GM23338 (cell line): ENCODE data around the gene ARHGEF10L. TPM values are rescaled to one million over a fixed set of nuclear protein-coding genes. Genes with fewer than 3 reads are reported as not detected.

Experiments used
- ATAC-seq: fragments of 200-7000 bp; cut with Tn5 transposase; 3 replicates; pipeline ENCODE4 v1.9.1; 2020
- DNase-seq: peaks from one replicate; pipeline ENCODE4 v3.0.0-alpha.2; 2015; ENCODE audit warnings: low spot score
- H2AFZ ChIP-seq: fragments of 200-600 bp; sonication (generic); 2 replicates; pipeline ENCODE4 v1.8.0; 2016; ENCODE audit warnings: antibody characterized with exemption, mild to moderate bottlenecking, moderate library complexity
- H3F3A ChIP-seq: fragments of 200-600 bp; sonication (generic); replicated peaks from 2 replicates; pipeline ENCODE4 v1.8.0; 2017; ENCODE audit warnings: antibody characterized with exemption, mixed run types, low read depth
- H3K27ac ChIP-seq: fragments of 200-600 bp; sonication (generic); 2 replicates; pipeline ENCODE4 v1.6.1; 2016; ENCODE audit warnings: low read depth
- H3K27me3 ChIP-seq: fragments of 200-600 bp; sonication (generic); 2 replicates; pipeline ENCODE4 v1.8.0; 2016; ENCODE audit warnings: mild to moderate bottlenecking, mixed run types, moderate library complexity; ENCODE audit not compliant: insufficient read depth
- H3K36me3 ChIP-seq: fragments of 200-600 bp; sonication (generic); 2 replicates; pipeline ENCODE4 v1.8.0; 2016; ENCODE audit warnings: mild to moderate bottlenecking; ENCODE audit not compliant: insufficient read depth
- H3K4me1 ChIP-seq: fragments of 200-600 bp; sonication (generic); 2 replicates; pipeline ENCODE4 v1.8.0; 2016; ENCODE audit warnings: mild to moderate bottlenecking, moderate library complexity; ENCODE audit not compliant: insufficient read depth
- H3K4me2 ChIP-seq: fragments of 200-600 bp; sonication (generic); 2 replicates; pipeline ENCODE4 v1.7.1; 2017; ENCODE audit warnings: mixed run types
- H3K4me3 ChIP-seq: fragments of 200-600 bp; sonication (generic); 2 replicates; pipeline ENCODE4 v1.6.1; 2016; ENCODE audit warnings: mixed run types
- H3K79me2 ChIP-seq: fragments of 200-600 bp; sonication (generic); replicated peaks from 2 replicates; pipeline ENCODE4 v1.8.0; 2017; ENCODE audit warnings: mild to moderate bottlenecking; ENCODE audit not compliant: insufficient read depth
- H3K9me2 ChIP-seq: fragments of 200-600 bp; sonication (generic); 2 replicates; pipeline ENCODE4 v1.8.0; 2017; ENCODE audit not compliant: insufficient read depth
- H4K20me1 ChIP-seq: fragments of 200-600 bp; sonication (generic); replicated peaks from 2 replicates; pipeline ENCODE4 v1.8.0; 2017; ENCODE audit warnings: mild to moderate bottlenecking; ENCODE audit not compliant: insufficient read depth
- H3K27ac Mint-ChIP-seq: 2 replicates; pipeline ENCODE4 v1.8.0; 2020; ENCODE audit warnings: inconsistent platforms, mild to moderate bottlenecking, moderate library complexity, mixed read lengths
- H3K27me3 Mint-ChIP-seq: 3 replicates; pipeline ENCODE4 v1.8.0; 2022; ENCODE audit warnings: low read depth, mild to moderate bottlenecking, moderate library complexity, mixed read lengths, inconsistent platforms; ENCODE audit not compliant: insufficient read depth, poor library complexity
- H3K36me3 Mint-ChIP-seq: 3 replicates; pipeline ENCODE4 v1.8.0; 2021; ENCODE audit warnings: low read depth, mild to moderate bottlenecking, inconsistent platforms, moderate library complexity, mixed read lengths
- H3K4me1 Mint-ChIP-seq: 3 replicates; pipeline ENCODE4 v1.8.0; 2020; ENCODE audit warnings: mild to moderate bottlenecking, inconsistent platforms, mixed read lengths
- H3K4me3 Mint-ChIP-seq: 3 replicates; pipeline ENCODE4 v1.8.0; 2021; ENCODE audit warnings: moderate library complexity, mild to moderate bottlenecking, inconsistent platforms, mixed read lengths
- H3K9me3 Mint-ChIP-seq: 3 replicates; pipeline ENCODE4 v1.8.0; 2020; ENCODE audit warnings: moderate library complexity, mild to moderate bottlenecking, inconsistent platforms, mixed read lengths
- CTCF ChIP-seq, 2 experiments: fragments of 200-600 bp in 1 of 2; sonication (generic) in 1 of 2; conservative IDR thresholded peaks; 2 replicates each; pipeline versions ENCODE4 v1.5.1 to v1.6.1; 2016 to 2017; ENCODE audit warnings: antibody characterized with exemption in 2 of 2, low read depth in 2 of 2, mild to moderate bottlenecking in 2 of 2, moderate library complexity in 1 of 2
- EZH2 ChIP-seq: fragments of 200-600 bp; sonication (generic); IDR thresholded peaks from one replicate; pipeline ENCODE4 v1.8.0; 2017; ENCODE audit warnings: antibody characterized with exemption, mild to moderate bottlenecking, low read depth; ENCODE audit not compliant: unreplicated experiment
- ZNF462 ChIP-seq: fragments of 250-450 bp; sonication (Bioruptor Pico); IDR thresholded peaks from 2 replicates; pipeline ENCODE4 v1.5.0; 2020; ENCODE audit warnings: mild to moderate bottlenecking, moderate library complexity
- polyA plus RNA-seq: library from polyadenylated mRNA; unstranded; fragments of >200 nt; fragmentation: Nextera tagmentation; extraction: Ambion mirVana; gene quantifications from 2 replicates; pipeline ENCODE4 v1.2.1, GENCODE V29; 2016
- total RNA-seq: library from RNA; depleted of rRNA; stranded (reverse); fragments of >200 nt; shearing (Covaris generic); gene quantifications from 2 replicates; pipeline ENCODE4 v1.2.3, GENCODE V29; 2014

The ARHGEF10L gene
- total and polyA plus RNA-seq, 2 experiments from 2014 or later: 12.1 to 46.8 TPM

- no peak for TF ChIP-seq ZNF462 (CRISPR knock-in tag)
These were observed 185.7 kb downstream of the ARHGEF10L start (continued) for GRCh38 chr1:17725084-17725719.

GRCh38 chr1:17725811-17726582 lies 186.5 kb downstream of the ARHGEF10L start:
- H3K27ac ChIP-seq: no peak overlapping the region
- H3K4me3 ChIP-seq: no peak overlapping the region
- Mint-ChIP-seq H3K9me3 (no peaks in the 10 kb centered on the region; the same call in 2 of the 3 replicates), H3K27ac (no peak overlapping the region), H3K27me3 (no peaks in the 10 kb centered on the region), H3K4me1 (no peaks in the 10 kb centered on the region), H3K36me3 (no peaks in the 10 kb centered on the region), H3K4me3 (no peak overlapping the region)
- no peak for DNase-seq
- H3K4me1 ChIP-seq: no peaks in the 10 kb centered on the region
- no peaks in the 10 kb centered on the region for H3F3A ChIP-seq
- H3K9me2 ChIP-seq: no peaks in the 10 kb centered on the region
- H2AFZ ChIP-seq: no peak overlapping the region
- no peak overlapping the region for H3K4me2 ChIP-seq
- H3K27me3 ChIP-seq: no peaks in the 10 kb centered on the region
- H3K79me2 ChIP-seq: no peaks in the 10 kb centered on the region
- no peak for ATAC-seq
- no peaks in the 10 kb centered on the region for H3K36me3 ChIP-seq
- H4K20me1 ChIP-seq: no peaks in the 10 kb centered on the region
- TF ChIP-seq EZH2 (no peak), CTCF (conservative IDR thresholded peaks at IDR 0.05; ENCODE audit: low read depth in 2 of 2) (peak in 1 of 2 experiments; percentile 28; a peak in 2 of 4 replicates)
